ENCODE measurements around the gene IP6K3.

Gene IP6K3

GRCh38 chr6:33712914-33713313 lies 33.8 kb downstream of the IP6K3 start:
- no peak for DNase-seq (ENCODE audit: low read depth)
- TF ChIP-seq CTCF (IDR thresholded peaks at IDR 0.05; ENCODE audit: insufficient read depth, low read depth, low read length, missing control alignments): no peak

GRCh38 chr6:33711140-33712129 lies 35.3 kb downstream of the IP6K3 start, which contains the start of gene UQCC2:
TSS of gene UQCC2 (minus strand) at chr6:33711700. CDS start at chr6:33711686, 14 bp downstream.
- peak; percentile 67 for TF ChIP-seq CTCF (IDR thresholded peaks at IDR 0.05; ENCODE audit: insufficient read depth, low read depth, low read length, missing control alignments)
- peak; percentile 97 for DNase-seq (ENCODE audit: low read depth)
- peak within 1 kb of the TSS; percentile 91 for H3K4me3 ChIP-seq (ENCODE audit: low read length)

More at GRCh38 chr6:33712914-33713313, 33.8 kb downstream of the IP6K3 start:
- no peak overlapping the region for H3K4me3 ChIP-seq (ENCODE audit: low read length)

- DNase-seq (ENCODE audit: low read depth): no peak
- peak overlapping the region; percentile 91 for H3K4me3 ChIP-seq (ENCODE audit: low read length)
- no peak for TF ChIP-seq CTCF (IDR thresholded peaks at IDR 0.05; ENCODE audit: insufficient read depth, low read depth, low read length, missing control alignments)
Measured at GRCh38 chr6:33710296-33711121, 36.2 kb downstream of the IP6K3 start.

GRCh38 chr6:33709605-33710295 lies 37.0 kb downstream of the IP6K3 start:
- no peak for DNase-seq (ENCODE audit: low read depth)
- no peak overlapping the region for H3K4me3 ChIP-seq (ENCODE audit: low read length)
- TF ChIP-seq CTCF (IDR thresholded peaks at IDR 0.05; ENCODE audit: insufficient read depth, low read depth, low read length, missing control alignments): no peak

- DNase-seq (ENCODE audit: low read depth): no peak
- no peak for TF ChIP-seq CTCF (IDR thresholded peaks at IDR 0.05; ENCODE audit: insufficient read depth, low read depth, low read length, missing control alignments)
- H3K4me3 ChIP-seq (ENCODE audit: low read length): no peak overlapping the region
Measured at GRCh38 chr6:33708516-33709204, 38.0 kb downstream of the IP6K3 start.

GRCh38 chr6:33707771-33708170 lies 38.9 kb downstream of the IP6K3 start:
- H3K4me3 ChIP-seq (ENCODE audit: low read length): no peak overlapping the region
- no peak for TF ChIP-seq CTCF (IDR thresholded peaks at IDR 0.05; ENCODE audit: insufficient read depth, low read depth, low read length, missing control alignments)

More at GRCh38 chr6:33707771-33708170, 38.9 kb downstream of the IP6K3 start:
- DNase-seq (ENCODE audit: low read depth): no peak
